PFSK-1 (cell line): ENCODE measurements around the gene AS3MT.

ENCODE experiments used
- FOXP2 ChIP-seq: optimal IDR thresholded peaks from 2 replicates; pipeline ENCODE3; 2011; ENCODE audit warnings: borderline replicate concordance, control low read depth, inconsistent platforms; ENCODE audit not compliant: insufficient read depth; ENCODE audit errors: extremely low read length, extremely low read depth
- POLR2AphosphoS5 ChIP-seq: IDR thresholded peaks from 2 replicates; pipeline ENCODE4 v1.6.1; 2012; ENCODE audit warnings: low read depth, mild to moderate bottlenecking, control low read depth, low read length, moderate library complexity
- REST ChIP-seq, 2 experiments: IDR thresholded peaks; 2 replicates each; pipeline versions ENCODE4 v1.6.1 to v1.8.0; 2011 to 2012; ENCODE audit warnings: low read depth in 2 of 2, low read length in 2 of 2, control low read depth in 1 of 2, inconsistent platforms in 1 of 2, mild to moderate bottlenecking in 1 of 2, moderate library complexity in 1 of 2; ENCODE audit not compliant: insufficient read depth in 1 of 2
- SIN3A ChIP-seq: IDR thresholded peaks from 2 replicates; pipeline ENCODE4 v1.6.1; 2012; ENCODE audit warnings: mild to moderate bottlenecking, low read length, moderate library complexity, borderline replicate concordance; ENCODE audit not compliant: insufficient read depth
- TAF1 ChIP-seq: IDR thresholded peaks from 2 replicates; pipeline ENCODE4 v1.6.1; 2012; ENCODE audit warnings: low read length, control low read depth, borderline replicate concordance; ENCODE audit not compliant: insufficient read depth

AS3MT gene

GRCh38 chr10:102863660-102864059, 5.6 kb upstream of the AS3MT start:
- TF ChIP-seq TAF1 (no peak), FOXP2 (no peak), REST (IDR thresholded peaks at IDR 0.05; ENCODE audit: insufficient read depth in 1 of 2, low read depth in 2 of 2, low read length in 2 of 2) (no peak), POLR2AphosphoS5 (no peak), SIN3A (no peak)

- TF ChIP-seq FOXP2 (no peak), TAF1 (no peak), SIN3A (no peak), REST (IDR thresholded peaks at IDR 0.05; ENCODE audit: insufficient read depth in 1 of 2, low read depth in 2 of 2, low read length in 2 of 2) (no peak), POLR2AphosphoS5 (no peak)
Measured at GRCh38 chr10:102865620-102866019, 3.6 kb upstream of the AS3MT start.

DNA sequence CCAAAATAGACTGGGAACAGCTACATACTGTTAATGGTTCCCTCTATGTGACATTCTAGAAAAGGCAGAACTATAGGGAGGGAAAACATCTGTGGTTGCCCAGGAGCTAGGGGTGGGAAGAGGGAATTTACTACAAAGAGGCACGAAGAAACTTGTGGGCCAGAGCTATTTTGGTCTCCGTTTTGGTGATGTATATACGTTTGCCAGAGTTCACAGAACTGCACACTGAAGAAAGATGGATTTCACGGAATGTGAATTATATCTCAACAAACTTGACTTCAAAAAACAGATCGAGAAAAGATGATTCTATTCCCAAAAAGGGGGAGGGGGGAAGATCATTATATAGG, 386 bp upstream of the AS3MT start:
- TF ChIP-seq POLR2AphosphoS5 (no peak), FOXP2 (no peak), TAF1 (no peak)

- TF ChIP-seq TAF1, result no peak
- no peak for TF ChIP-seq REST (IDR thresholded peaks at IDR 0.05; ENCODE audit: insufficient read depth in 1 of 2, low read depth in 2 of 2, low read length in 2 of 2)
- TF ChIP-seq FOXP2, result no peak
- no peak for TF ChIP-seq POLR2AphosphoS5
- no peak for TF ChIP-seq SIN3A
Measured at GRCh38 chr10:102870221-102870620, 951 bp downstream of the AS3MT start.

DNA sequence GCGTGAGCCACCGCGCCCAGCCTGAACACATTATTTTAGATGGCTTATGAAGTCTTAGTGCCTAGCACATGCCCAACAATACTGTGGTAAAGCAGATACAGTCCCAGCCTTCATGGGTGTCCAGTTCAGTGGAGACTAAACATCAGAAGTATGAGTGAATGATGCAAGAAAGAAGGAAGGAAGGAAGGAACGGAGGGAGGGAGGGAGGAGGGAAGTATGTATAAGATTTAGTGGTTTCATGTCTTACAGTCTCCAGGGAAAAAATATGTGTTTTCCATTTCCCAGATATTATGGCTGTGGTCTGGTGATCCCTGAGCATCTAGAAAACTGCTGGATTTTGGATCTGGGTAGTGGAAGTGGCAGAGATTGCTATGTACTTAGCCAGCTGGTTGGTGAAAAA, 2.9 kb downstream of the AS3MT start:
- TF ChIP-seq SIN3A (no peak), REST (IDR thresholded peaks at IDR 0.05; ENCODE audit: insufficient read depth in 1 of 2, low read depth in 2 of 2, low read length in 2 of 2) (no peak), FOXP2 (no peak), TAF1 (no peak), POLR2AphosphoS5 (no peak)
